Smooth muscle cell of the coronary artery (primary cell): Measurements from ENCODE around the gene KRT13. TPM values are rescaled to one million over a fixed set of nuclear protein-coding genes. Genes with fewer than 3 reads are reported as not detected.

Experiments used
- total RNA-seq: library from RNA; depleted of rRNA; stranded (reverse); fragments of >200 nt; gene quantifications from 2 replicates; pipeline ENCODE4 v1.2.3, GENCODE V29; 2014; ENCODE audit warnings: low replicate concordance

The KRT13 gene
- total RNA-seq: not detected in 2 replicates

DNA sequence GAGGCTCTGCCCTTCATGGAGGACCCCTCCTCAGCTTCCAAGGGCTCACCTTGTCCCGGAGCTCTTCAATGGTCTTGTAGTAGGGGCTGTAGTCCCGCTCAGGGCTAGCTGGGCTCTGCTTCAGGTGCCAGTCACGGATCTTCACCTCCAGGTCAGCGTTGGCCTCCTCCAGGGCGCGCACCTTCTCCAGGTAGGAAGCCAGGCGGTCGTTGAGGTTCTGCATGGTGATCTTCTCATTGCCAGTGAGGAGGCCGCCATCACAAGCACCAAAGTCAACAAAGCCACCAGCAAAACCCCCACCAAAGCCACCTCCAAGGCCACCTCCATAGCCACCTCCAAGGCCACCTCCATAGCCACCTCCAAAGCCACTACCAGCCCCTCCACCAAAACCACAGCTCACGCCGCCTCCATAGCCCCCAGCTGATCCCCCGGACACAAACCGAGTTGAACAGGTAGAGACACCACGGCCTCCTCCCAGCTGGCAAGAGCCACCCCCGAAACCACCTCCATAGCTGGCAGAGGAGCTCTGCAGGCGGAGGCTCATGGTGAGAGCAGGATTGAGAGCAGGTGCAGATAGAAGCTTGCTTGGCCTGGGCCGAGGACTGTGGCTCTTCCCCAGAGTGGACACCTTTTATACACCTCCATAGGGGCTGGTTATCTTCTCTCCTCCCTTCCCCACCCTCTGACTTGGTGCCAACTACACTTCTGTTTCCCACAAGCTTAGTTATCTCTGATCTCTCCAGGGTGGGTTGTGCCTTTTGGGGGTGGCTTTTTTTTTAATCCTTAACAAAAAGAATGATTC lies at the start of gene KRT13:
TSS of gene KRT13 (minus strand) at position 606 of the 802 bp plus-strand sequence. CDS start at position 544, 62 bp downstream.

GRCh38 chr17:41518789-41519449 lies 13.5 kb upstream of the KRT13 start, which contains the start of gene KRT15:
Gene KRT15 (minus strand): TSS chr17:41518890. CDS start chr17:41518827, 63 bp downstream.

DNA sequence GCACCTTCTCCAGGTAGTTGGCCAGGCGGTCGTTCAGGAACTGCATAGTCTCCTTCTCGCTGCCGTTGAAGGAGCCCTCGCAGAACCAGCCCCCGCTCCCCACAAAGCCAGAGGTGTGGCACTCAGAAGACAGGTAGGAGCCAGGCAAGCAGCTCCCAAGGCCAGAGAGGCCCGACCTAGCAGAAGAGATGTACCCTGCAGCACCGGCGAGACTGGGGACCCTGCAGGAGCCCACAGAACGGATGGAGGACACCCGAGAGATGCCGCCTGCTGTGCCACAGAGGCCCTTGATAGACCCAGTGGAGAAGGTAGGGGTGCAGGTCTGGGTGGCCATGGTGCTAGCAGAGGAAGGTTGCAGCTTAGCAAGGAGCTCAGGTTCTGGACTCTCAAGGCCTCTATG lies 15.9 kb downstream of the KRT13 start, which contains the start of gene KRT36:
TSS of gene KRT36 (minus strand) at position 380 of the 400 bp plus-strand sequence. CDS start at position 334, 46 bp downstream.

GRCh38 chr17:41481036-41481435 lies 24.4 kb downstream of the KRT13 start, which contains the start of gene KRT35:
Gene KRT35 (minus strand): TSS chr17:41481151. CDS start chr17:41481097, 54 bp downstream.

GRCh38 chr17:41466988-41467387 lies 38.4 kb downstream of the KRT13 start, which contains the start of gene KRT32:
Gene KRT32 (minus strand): TSS chr17:41467386. CDS start chr17:41467325, 61 bp downstream.

Other genes starting within 250 kb of the KRT13 start
- gene KRTAP9-6, start 240.2 kb downstream of the KRT13 start, total RNA-seq: not detected in 2 replicates
- not detected in 2 replicates for gene KRTAP9-7, start 229.9 kb downstream of the KRT13 start, total RNA-seq
- not detected in 2 replicates for gene KRTAP29-1, start 202.8 kb downstream of the KRT13 start, total RNA-seq
- not detected in 2 replicates for gene KRTAP16-1, start 196.3 kb downstream of the KRT13 start, total RNA-seq
- gene KRTAP17-1, start 189.9 kb downstream of the KRT13 start, total RNA-seq: not detected in 2 replicates
- not detected in 2 replicates for gene KRT33A, start 154.8 kb downstream of the KRT13 start, total RNA-seq
- not detected in 2 replicates for gene KRT33B, start 135.8 kb downstream of the KRT13 start, total RNA-seq
- under 0.01 TPM in 1 of 2 replicates, not detected in the other for gene KRT34, start 123.3 kb downstream of the KRT13 start, total RNA-seq
- gene KRT31, start 108.0 kb downstream of the KRT13 start, total RNA-seq: not detected in 2 replicates
- not detected in 2 replicates for gene KRT37, start 81.0 kb downstream of the KRT13 start, total RNA-seq
- under 0.01 TPM in 1 of 2 replicates, not detected in the other for gene KRT38, start 64.6 kb downstream of the KRT13 start, total RNA-seq
- gene KRT32, start 38.2 kb downstream of the KRT13 start, total RNA-seq: not detected in 2 replicates
- not detected in 2 replicates for gene KRT35, start 24.5 kb downstream of the KRT13 start, total RNA-seq
- 0.08 and 0.12 TPM in 2 replicates for gene KRT36, start 15.7 kb downstream of the KRT13 start, total RNA-seq
- 0.35 and 0.90 TPM in 2 replicates for gene KRT15, start 13.3 kb upstream of the KRT13 start, total RNA-seq
- gene KRT19, start 22.7 kb upstream of the KRT13 start, total RNA-seq: 8.8 and 47.4 TPM in 2 replicates
- gene KRT9, start 66.4 kb upstream of the KRT13 start, total RNA-seq: not detected in 2 replicates
- gene KRT14, start 81.3 kb upstream of the KRT13 start, total RNA-seq: 0.23 TPM in 1 of 2 replicates, not detected in the other
- 0.15 and 0.35 TPM in 2 replicates for gene KRT16, start 107.2 kb upstream of the KRT13 start, total RNA-seq
- gene KRT17, start 119.0 kb upstream of the KRT13 start, total RNA-seq: 0.47 and 4.3 TPM in 2 replicates
- 82.7 and 93.4 TPM in 2 replicates for gene EIF1, start 183.3 kb upstream of the KRT13 start, total RNA-seq
- not detected in 2 replicates for gene GAST, start 206.7 kb upstream of the KRT13 start, total RNA-seq
- 0.08 and 0.12 TPM in 2 replicates for gene HAP1, start 229.0 kb upstream of the KRT13 start, total RNA-seq